Measurements from ENCODE around the gene GPR142.
"Not testable (repeated sequence)": the region's sequence is repeated elsewhere in the genome, so short reads cannot be mapped to it uniquely, and the experiment has no call there.

GPR142 gene

GRCh38 chr17:74390680-74391653, 23.7 kb downstream of the GPR142 start:
- no peak for DNase-seq (ENCODE audit: low spot score)
- FAIRE-seq = no peak

- FAIRE-seq = no peak
Observed at GRCh38 chr17:74391771-74392170, 24.5 kb downstream of the GPR142 start.

DNA sequence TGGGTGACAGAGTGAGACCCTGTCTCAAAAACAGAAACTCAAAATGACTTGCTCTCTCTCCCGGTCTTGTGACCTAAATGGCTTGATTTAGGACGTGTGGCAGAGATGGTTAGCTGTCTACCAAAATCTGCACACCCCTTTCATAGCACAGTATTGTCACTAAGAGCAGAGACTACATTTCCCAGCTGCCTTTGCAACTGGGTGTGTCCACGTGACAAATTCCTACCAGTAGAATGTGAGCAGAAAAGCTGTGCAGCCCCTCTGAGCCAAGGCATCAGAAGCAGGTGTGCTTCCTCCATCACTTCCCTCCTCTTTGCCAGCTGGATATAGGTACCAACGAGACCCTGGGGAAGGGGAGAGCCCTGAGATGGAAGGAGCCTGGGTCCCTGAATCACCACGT, 25.5 kb downstream of the GPR142 start:
- no peak for DNase-seq (ENCODE audit: low spot score)
- no peak for FAIRE-seq

More at GRCh38 chr17:74391771-74392170, 24.5 kb downstream of the GPR142 start:
- DNase-seq (ENCODE audit: low spot score) = no peak

DNA sequence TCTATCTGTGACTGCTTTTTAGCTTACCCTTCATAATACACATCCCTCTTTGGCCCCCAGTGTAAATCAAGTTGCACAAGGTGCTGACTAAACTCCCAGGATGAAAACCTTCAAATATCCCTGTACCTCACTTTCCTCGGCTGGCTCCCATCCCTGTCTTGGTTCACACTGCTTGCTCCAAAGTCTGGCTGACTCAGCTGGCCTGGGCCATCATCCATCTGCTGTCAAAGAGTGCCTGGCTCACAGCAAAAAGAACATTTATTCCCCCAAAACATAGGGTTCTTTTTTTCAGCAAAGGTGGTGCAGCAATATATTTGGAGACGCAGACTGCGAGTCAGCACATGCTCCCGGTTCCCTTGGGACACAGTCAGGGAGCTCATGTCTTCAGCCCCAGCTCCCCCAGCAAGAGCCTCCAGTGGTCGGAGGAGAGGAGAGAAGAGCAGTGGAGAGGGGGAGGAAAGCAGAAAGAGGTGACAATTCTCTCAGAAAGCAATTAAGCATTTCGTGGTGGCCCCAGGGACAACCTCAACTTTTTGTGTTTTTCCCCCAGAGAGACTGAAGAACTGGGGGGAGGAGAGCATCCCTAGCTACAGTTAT, 26.1 kb downstream of the GPR142 start:
- no peak for DNase-seq (ENCODE audit: low spot score)
- FAIRE-seq = no peak

GRCh38 chr17:74394275-74394950, 27.1 kb downstream of the GPR142 start:
- no peak for DNase-seq (ENCODE audit: low spot score)
- FAIRE-seq = no peak

DNA sequence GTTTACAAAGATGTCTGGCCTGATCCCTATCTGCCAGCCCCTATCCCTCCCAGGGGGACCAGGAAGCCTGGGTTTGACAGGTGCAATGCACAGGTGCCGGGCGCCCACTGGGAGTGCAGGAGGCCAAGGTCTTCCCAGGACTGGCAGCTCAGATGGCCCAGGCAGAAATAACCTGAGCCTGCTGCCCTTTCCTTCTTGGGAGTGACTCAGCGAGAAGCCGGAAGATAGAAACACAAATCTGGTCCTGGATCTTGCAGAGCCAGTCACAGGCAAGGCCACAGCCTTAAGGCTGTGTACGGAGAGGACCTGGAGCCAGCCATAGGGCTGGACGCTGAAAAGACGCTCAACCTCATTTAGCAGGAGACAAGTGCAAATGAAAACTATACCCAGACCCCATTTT, 27.7 kb downstream of the GPR142 start:
- FAIRE-seq (no peak), DNase-seq (ENCODE audit: low spot score) (no peak)

DNA sequence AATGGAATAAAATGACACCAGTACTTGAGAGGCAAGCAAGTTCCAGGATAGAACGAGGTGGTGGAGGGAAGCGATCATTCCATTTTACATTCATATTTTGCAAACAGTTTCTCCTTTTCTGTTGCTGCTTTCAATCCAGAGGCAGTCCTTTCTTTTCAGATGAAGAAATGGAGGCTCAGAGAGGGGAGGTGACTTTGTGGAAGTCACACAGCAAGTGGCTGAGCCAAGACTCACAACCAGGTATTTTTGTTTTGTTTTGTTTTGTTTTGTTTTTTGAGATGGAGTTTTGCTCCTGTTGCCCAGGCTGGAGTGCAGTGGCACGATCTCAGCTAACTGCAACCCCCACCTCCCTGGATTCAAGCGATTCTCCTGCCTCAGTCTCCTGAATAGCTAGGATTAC, 29.3 kb downstream of the GPR142 start:
- no peak for FAIRE-seq
- DNase-seq (ENCODE audit: low spot score) = no peak

GRCh38 chr17:74402048-74402447, 34.7 kb downstream of the GPR142 start:
- no peak for FAIRE-seq
- DNase-seq (ENCODE audit: low spot score) = no peak

GRCh38 chr17:74403512-74404137, 36.3 kb downstream of the GPR142 start:
- FAIRE-seq (no peak), DNase-seq (ENCODE audit: low spot score) (no peak)

DNA sequence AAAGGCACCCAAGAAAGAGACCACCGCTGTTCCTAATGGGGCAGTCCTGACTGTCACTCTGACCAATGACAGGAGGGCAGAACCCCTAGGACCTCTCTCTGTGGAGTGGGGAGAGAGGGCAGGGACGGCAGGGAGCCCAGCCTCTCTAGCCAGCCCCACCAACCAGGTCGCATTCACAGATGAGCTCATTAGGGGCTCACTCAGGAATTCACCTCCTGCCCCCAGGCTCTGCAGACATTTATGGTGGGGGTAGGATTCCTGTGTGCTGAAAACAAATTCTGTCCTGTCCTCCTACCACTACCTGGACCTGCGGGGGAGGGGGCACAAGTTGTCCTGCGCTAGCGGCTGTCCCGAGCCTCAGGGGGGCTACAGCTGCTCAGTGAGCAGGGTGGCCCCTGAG, 36.9 kb downstream of the GPR142 start:
- no peak for DNase-seq (ENCODE audit: low spot score)
- no peak for FAIRE-seq

DNA sequence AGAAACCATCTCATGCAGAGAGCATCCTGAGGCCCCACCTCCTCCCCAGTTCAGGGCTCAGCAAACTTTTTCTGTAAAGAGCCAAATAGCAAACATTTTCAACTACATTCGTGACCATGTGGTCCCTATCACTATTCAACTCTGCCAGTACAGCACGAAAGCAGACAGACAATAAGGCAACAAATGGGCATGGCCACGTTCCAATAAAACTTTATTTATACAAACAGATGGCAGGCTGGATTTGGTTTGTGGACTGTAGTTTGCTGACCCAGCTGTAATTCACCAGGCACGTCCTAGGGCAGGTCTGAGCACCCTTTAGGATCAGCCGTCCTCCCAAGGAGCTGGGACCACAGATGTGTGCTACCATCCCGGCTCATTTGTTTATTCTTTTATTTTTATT, 37.5 kb downstream of the GPR142 start:
- FAIRE-seq (no peak), DNase-seq (ENCODE audit: low spot score) (no peak)

GRCh38 chr17:74405311-74405710, 38.0 kb downstream of the GPR142 start:
- not testable (repeated sequence) for DNase-seq (ENCODE audit: low spot score); FAIRE-seq

GRCh38 chr17:74407384-74407783, 40.1 kb downstream of the GPR142 start:
- FAIRE-seq = no peak

DNA sequence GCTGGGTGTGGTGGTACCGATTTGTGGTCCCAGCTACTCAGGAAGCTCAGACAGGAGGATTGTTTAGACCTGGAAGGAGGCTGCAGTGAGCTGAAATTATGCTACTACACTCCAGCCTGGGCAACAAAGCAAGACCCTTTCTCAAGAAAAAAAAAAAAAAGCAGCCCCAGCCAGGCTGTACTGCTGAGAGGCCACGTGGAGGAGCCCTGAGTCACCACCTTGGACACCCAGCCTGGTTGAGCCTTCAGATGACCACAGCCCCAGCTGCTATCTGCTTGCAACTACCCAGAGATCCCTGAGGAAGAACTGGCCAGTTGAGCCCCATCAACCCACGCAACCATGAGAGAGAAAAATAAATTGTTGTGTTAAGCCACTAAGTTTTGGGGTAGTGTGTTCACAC, 41.0 kb downstream of the GPR142 start:
- no peak for DNase-seq (ENCODE audit: low spot score)
- FAIRE-seq = no peak

More at GRCh38 chr17:74407384-74407783, 40.1 kb downstream of the GPR142 start:
- DNase-seq (ENCODE audit: low spot score) = no peak

GRCh38 chr17:74408815-74409214, 41.5 kb downstream of the GPR142 start:
- FAIRE-seq = no peak
- no peak for DNase-seq (ENCODE audit: low spot score)

DNA sequence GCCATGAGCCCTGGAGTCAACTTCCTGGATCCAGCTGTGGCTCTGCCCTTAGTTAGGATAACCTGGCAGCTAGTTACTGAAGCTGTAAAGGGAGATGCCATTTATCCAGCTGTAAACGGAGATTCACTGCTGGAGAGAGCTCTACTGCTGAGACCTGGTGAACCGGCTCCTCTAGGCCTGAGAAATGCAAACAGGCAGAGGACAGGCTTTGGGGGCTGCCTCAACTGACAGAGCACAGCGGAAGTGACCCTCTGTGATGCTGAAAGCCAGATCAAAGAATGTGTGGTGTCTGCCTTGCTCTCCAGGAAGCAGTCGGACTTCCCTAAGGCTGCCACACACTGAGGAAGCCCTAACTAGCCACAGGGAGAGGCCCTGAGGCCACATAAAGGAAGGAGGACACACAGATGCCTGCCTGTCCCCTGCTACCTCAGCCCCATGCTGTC, 42.7 kb downstream of the GPR142 start:
- no peak for DNase-seq (ENCODE audit: low spot score)
- FAIRE-seq = no peak

- FAIRE-seq (no peak), DNase-seq (ENCODE audit: low spot score) (no peak)
Observed at GRCh38 chr17:74412581-74412980, 45.3 kb downstream of the GPR142 start.

GRCh38 chr17:74413491-74413890, 46.2 kb downstream of the GPR142 start:
- DNase-seq (ENCODE audit: low spot score) (no peak), FAIRE-seq (no peak)

- no peak for DNase-seq (ENCODE audit: low spot score)
- no peak for FAIRE-seq
Observed at GRCh38 chr17:74414510-74414909, 47.2 kb downstream of the GPR142 start.

DNA sequence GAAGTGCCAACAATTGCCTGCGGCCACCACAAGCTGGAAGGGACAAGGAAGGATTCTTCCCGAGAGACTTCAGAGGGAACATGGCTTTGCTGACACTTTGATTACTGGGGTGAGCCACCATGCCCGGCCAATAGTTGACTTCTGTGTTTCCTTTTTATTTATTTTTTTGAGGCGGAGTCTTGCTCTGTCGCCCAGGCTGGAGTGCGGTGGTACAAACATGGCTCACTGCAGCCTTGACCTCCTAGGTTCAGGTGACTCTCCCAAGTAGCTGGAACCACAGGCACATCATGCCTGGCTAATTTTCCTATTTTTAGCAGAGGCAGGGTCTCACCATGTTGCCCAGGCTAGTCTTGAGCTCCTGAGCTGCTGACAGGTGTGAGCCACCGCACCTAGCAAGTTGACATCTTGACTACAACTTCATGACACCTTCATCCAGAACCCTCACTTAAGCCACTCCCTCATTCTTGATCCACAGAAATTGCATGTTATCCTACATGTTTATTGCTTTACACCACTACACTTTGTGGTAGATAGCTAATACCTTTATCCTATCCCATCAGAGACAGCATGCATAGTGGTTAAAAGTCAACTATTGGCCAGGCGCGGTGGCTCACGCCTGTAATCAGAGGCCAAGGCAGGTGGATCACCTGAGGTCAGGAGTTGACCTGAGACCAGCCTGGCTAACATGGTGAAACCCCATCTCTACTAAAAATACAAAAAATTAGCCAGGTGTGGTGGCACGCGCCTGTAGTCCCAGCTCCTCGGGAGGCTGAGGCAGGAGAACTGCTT, 48.5 kb downstream of the GPR142 start:
- DNase-seq (ENCODE audit: low spot score) (no peak), FAIRE-seq (no peak)

All from RCC 7860 (cell line).